ENCODE results near the gene HSD3B2.

DNA sequence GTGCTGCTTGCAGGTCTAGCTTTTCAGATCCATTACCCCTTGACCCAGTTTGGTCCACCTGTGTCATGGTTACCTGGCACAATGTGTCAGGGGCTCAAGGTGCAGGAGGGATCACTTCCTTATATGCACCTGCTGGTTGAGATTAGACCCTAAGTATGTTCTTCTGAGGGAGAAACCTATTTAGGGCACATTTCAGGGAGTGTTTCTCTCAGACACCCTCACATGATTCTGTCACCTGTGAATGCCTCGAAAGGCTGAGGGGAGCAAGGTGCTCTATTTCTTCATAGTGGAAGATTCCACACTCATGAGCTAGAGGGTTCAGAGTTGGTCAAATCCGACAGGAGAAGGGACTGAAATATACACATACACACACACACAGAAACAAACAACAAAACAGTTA is 15.5 kb downstream of the HSD3B2 start:
- TF ChIP-seq, protein P1, sequence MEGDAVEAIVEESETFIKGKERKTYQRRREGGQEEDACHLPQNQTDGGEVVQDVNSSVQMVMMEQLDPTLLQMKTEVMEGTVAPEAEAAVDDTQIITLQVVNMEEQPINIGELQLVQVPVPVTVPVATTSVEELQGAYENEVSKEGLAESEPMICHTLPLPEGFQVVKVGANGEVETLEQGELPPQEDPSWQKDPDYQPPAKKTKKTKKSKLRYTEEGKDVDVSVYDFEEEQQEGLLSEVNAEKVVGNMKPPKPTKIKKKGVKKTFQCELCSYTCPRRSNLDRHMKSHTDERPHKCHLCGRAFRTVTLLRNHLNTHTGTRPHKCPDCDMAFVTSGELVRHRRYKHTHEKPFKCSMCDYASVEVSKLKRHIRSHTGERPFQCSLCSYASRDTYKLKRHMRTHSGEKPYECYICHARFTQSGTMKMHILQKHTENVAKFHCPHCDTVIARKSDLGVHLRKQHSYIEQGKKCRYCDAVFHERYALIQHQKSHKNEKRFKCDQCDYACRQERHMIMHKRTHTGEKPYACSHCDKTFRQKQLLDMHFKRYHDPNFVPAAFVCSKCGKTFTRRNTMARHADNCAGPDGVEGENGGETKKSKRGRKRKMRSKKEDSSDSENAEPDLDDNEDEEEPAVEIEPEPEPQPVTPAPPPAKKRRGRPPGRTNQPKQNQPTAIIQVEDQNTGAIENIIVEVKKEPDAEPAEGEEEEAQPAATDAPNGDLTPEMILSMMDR (IDR thresholded peaks at IDR 0.05) = no peak
- no peak for TF ChIP-seq POLR2A (IDR thresholded peaks at IDR 0.05)
